MV-4-11 (cell line): ENCODE measurements around the gene FRG2.
"Not testable (repeated sequence)": the region's sequence is repeated elsewhere in the genome, so short reads cannot be mapped to it uniquely, and the experiment has no call there.

Experiments used
- DNase-seq: peaks from one replicate; lab custom pipeline; 2025; lab: John Stamatoyannopoulos, UW

FRG2 gene

GRCh38 chr4:190016369-190017289, 10.4 kb downstream of the FRG2 start:
- DNase-seq = no peak

GRCh38 chr4:190015538-190016368, 11.3 kb downstream of the FRG2 start:
- no peak for DNase-seq

GRCh38 chr4:190014771-190015537, 12.1 kb downstream of the FRG2 start:
- no peak for DNase-seq

GRCh38 chr4:189989941-189990340, 37.1 kb downstream of the FRG2 start:
- DNase-seq = not testable (repeated sequence)

GRCh38 chr4:189988877-189989431, 38.1 kb downstream of the FRG2 start:
- no peak for DNase-seq

DNA sequence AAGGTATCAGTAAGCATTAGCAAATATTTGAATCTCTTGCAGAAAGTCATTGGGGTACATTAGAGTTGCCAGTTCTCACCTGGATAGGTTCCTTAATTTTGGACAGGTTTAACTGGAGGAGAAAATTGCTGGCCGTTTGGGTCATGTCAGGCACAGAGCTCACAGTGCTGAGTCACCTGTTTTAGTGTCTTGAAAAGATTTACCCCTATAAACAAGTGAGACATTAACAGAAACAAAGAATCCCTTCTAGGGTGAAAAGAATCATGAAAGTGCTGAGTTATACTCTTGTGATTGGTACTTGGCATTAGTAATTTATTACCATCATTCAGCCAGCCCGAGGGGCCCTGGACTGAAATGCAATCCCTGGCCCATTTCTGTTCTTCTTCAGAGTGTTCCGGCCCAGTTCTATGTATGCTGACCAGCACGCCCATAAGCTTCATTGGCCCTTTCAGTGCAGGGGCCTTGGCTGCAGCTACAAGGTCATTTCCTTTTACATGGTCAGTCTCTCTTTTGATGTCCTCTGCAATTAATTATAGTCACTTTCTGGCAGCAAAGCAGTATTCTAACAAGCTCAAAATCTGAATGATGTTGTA, 41.3 kb downstream of the FRG2 start:
- not testable (repeated sequence) for DNase-seq

DNA sequence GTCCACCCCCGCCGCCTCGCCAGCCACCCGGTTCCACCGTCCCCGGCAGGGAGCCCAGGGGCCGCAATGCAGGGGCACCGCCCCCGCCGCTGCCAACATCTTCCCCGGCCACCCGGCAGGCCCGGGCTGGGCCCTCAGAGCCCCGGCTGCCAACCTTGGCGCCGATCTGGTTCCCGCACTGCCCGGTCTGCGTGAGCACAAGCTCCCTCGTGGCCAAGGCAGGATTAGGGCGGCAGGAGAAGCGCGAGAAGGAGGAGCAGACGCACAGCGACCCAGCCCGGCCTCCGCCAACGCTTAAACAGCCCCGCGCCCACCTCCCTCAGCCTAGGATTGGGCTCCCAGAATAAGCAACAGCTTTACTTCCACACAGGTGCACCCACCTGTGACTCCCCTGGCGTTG, 42.4 kb downstream of the FRG2 start:
- not testable (repeated sequence) for DNase-seq

DNA sequence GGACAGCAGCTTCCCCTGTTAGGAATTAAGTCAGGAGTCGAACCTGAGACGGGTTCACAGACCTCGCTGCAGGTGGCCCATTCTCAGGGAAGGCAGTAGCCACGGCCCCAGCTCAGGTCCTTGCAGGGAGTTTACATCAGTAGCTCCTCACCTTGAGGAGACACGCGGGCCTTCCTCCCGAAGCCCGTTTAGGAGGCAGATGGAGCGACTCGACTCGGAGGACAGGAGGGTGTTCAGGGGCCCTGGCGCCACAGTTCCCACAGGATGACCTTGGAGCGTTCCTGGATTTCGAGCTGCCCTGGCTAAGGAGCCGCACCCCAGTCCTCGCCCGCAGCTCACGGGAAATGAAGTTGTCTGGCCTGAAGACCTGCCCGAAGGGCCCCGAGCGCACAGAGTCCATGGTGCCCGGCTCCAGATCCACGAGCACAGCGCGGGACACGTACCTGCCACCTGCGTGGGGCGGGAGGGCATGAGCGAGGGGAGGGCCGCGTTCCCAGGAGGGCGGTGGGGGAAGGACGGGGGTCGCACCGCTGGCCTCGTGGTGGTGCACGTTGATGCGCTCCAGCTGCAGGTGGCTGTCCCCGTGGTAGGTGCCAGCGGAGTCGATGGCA, 43.0 kb downstream of the FRG2 start:
- DNase-seq = not testable (repeated sequence)

DNA sequence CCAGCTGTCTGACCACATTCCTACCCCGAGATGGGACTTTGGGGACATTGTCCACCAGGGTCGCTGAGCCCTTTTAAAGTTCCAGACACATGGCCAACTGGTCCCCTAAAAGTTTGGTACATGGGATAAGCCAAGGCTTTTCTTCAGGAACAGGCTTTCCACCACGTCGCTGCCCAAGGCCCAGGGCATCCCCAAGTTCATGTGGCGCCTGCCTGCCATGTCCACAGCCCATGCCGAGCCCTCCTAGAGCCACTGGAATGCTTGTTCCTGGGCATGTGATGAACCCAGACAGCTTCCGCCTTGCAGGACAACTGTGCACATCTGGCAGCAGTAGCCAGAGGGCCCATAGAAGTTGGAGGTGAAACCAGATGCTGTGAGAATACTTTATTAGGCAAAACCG, 45.1 kb downstream of the FRG2 start:
- no peak for DNase-seq

DNA sequence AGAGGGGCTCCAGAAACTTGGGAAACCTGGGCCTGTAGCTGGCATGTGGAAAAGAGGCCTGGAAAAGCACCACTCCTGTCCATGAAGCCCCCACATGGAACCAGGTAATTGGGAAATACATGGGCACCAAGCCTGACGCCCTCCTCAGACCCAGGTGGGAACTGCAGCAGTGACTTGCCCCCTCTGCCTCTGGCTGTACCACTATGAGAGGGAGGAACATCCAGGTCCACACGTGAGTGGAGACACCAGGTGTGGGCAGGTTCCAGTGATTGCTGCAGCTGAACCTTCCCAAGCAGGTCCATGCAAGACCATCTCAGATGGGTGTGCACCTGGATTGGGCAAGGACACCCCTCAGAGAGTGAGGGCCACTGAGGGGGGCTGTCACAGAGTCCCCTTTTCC, 46.8 kb downstream of the FRG2 start:
- not testable (repeated sequence) for DNase-seq

DNA sequence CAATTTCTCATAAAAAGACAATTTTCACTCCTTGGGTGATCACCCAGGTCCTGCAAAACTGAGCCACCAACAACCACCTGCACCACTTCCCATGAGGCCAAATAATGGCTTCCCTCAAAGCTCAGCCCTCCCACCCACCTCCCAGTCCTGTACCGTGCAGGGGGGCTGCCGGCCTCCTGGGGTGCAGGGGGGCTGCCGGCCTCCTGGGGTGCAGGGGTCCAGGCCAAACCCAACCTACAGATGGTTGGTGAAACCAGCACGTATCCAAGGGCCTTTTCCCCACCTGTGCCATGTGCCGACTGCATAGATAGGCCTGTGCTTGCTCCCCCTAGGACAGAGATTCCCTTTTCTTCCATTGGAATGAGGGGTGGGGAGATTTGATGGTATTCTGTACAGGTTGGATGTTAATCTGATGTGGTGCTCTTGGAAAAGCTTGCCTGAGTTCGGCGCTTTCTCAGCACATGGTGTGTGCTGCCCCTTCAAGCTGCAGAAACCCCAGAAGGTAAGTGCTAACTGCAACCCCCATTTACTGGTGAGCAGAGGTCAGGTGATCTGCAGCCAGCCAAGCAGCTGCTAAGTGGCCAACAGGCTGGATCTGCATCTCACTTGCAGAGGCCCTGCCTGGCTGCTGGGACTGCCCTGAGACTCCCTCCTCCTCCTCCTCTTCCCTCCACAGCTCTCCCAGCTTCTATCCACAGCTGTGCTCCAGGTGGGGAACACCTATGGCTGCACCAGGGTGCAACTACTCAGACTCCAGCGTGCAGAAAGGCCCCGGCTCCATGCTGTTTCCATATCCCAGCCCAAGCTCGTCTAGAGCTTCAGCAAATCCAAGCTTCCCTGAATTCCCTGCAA, 47.6 kb downstream of the FRG2 start:
- no peak for DNase-seq
